Measurements from ENCODE around the gene NRXN2. TPM values are rescaled to one million over a fixed set of nuclear protein-coding genes. Genes with fewer than 3 reads are reported as not detected.

NRXN2 gene
- polyA plus RNA-seq, 1 experiment = not detected

DNA sequence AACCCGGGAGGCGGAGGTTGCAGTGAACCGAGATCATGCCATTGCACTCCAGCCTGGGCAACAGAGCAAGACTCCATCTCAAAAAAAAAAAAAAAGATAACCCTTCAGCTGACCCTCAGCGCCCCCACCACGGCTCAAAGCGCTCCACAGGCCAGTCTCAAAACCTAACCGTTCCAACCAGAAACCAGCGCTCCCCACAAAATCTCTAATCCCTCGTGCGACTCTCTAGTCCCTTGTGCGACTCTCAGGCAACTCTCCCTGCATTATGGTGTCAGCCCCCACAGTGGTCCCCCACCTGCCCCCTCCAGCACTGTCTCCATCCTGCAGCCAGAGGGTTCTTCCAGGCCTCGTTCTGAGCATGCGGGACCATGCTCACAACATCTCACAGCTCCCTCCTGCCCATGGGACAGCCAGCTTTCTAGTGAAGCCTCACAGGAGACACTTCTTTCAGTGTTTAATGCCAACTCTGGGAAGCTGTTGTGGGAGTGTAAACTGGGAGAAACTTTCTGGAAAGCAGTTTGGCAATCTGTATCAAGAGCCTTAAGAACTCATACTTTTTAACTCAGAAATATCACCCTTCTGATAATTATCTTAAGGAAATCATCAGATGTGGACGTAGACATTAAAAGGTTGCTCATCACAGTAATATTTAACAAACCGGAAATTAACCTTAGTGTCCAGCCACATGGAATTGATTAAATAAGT, 25.1 kb upstream of the NRXN2 start:
- ChIA-PET CTCF (interaction anchor here (0.6 to 1.0 kb wide), 2 partner anchors 260 to 447 kb away, joined by 4 to 6 read pairs; no protein-coding TSS in a partner anchor), POLR2A (interaction anchor here (0.7 to 1.1 kb wide), 2 partner anchors 9 to 13 kb away, joined by 3 read pairs; no protein-coding TSS in a partner anchor)
- TF ChIP-seq, protein P1, sequence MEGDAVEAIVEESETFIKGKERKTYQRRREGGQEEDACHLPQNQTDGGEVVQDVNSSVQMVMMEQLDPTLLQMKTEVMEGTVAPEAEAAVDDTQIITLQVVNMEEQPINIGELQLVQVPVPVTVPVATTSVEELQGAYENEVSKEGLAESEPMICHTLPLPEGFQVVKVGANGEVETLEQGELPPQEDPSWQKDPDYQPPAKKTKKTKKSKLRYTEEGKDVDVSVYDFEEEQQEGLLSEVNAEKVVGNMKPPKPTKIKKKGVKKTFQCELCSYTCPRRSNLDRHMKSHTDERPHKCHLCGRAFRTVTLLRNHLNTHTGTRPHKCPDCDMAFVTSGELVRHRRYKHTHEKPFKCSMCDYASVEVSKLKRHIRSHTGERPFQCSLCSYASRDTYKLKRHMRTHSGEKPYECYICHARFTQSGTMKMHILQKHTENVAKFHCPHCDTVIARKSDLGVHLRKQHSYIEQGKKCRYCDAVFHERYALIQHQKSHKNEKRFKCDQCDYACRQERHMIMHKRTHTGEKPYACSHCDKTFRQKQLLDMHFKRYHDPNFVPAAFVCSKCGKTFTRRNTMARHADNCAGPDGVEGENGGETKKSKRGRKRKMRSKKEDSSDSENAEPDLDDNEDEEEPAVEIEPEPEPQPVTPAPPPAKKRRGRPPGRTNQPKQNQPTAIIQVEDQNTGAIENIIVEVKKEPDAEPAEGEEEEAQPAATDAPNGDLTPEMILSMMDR (IDR thresholded peaks at IDR 0.05; ENCODE audit: low read depth, low read length) = no peak

DNA sequence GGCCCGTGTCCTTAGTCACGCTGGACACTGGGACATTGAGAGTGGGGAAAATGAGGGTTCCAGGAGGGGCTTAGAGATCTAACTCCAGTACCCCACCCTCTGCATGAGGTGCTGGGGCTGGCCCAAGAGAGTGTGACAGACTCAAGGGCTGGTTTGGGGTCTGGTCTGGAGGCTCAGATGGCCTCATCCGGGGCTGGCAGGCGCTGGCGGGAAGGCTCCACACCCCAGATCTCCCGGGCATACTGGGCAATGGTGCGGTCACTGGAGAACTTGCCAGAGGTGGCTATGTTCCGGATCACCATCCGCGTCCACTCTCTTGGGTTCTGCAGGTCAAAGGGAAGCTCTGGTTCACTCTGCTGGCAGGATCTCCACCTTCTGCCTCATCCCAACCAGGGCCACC, 23.5 kb upstream of the NRXN2 start:
- POLR2A ChIA-PET = no interaction called here

More for the DNA sequence above, 25.1 kb upstream of the NRXN2 start:
- DNase-seq (ENCODE audit: low read depth, low spot score) = peak; percentile 8
- H3K4me3 ChIP-seq (ENCODE audit: low read depth, low read length) = no peak overlapping the region
- H3K27ac ChIP-seq (ENCODE audit: low read depth, low read length) = peak overlapping the region; percentile 83
- H3K9me3 ChIP-seq (ENCODE audit: control insufficient read depth, insufficient read depth, low read length) = peaks cover 3% of the 10 kb centered on the region; the same call in 1 of the 2 replicates
- H3K27me3 ChIP-seq (ENCODE audit: control insufficient read depth, insufficient read depth, low read length) = peaks cover 31% of the 10 kb centered on the region

DNA sequence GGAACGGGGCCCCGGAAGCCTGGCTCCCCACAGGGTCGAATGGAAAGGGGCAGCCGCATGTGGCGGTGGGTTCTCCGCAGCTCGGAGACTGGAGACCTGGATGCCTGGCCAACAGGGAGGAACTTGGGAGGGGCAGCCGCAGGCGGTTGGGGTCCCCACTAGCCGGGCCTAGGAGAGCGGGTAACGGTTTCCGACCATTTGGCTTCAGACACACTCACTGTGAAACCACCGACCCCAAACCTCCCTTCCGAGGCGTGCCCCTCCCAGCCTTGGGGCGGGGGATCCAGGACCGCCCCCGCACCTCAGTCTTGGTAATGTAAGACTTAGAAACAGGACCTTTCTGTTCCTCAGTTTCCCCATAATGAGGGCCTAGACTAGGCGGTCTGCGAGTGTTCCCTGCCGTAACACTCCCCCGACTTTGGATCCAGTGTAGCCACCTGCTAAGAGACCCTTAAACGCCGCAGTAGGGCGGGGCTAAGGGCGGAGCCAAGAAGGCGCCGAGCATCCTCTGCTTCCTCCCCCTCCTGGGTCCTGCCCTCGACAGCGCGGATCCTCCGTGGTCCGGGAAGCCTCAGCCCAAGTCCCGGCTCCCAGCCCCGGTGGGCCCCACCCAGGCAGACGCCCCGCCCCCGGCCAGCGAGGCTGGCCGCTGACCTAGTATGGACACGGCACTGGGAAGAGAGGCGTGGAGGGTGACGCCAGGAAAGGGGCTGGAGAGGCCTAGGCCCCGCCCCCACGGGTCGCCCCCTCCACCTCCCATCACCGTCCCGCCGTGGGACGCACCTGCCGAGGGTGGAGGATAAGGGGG, 22.7 kb upstream of the NRXN2 start:
- no peak for DNase-seq (ENCODE audit: low read depth, low spot score)
- TF ChIP-seq, protein P1 (IDR thresholded peaks at IDR 0.05; ENCODE audit: low read depth, low read length) = no peak
- CTCF ChIA-PET = interaction anchor here (0.6 kb wide), 1 partner anchor 15 kb away, joined by 3 read pairs; no protein-coding TSS in a partner anchor
- H3K27ac ChIP-seq (ENCODE audit: low read depth, low read length) = no peak overlapping the region
- peaks cover 54% of the 10 kb centered on the region for H3K27me3 ChIP-seq (ENCODE audit: control insufficient read depth, insufficient read depth, low read length)
- H3K9me3 ChIP-seq (ENCODE audit: control insufficient read depth, insufficient read depth, low read length) = peaks cover 4% of the 10 kb centered on the region; the same call in 1 of the 2 replicates
- H3K4me3 ChIP-seq (ENCODE audit: low read depth, low read length) = peak overlapping the region; percentile 8
- POLR2A ChIA-PET = interaction anchor here (0.7 kb wide), 1 partner anchor 52 kb away, joined by 6 read pairs; no protein-coding TSS in a partner anchor

More for the DNA sequence above, 23.5 kb upstream of the NRXN2 start:
- TF ChIP-seq, protein P1 (IDR thresholded peaks at IDR 0.05; ENCODE audit: low read depth, low read length) = no peak
- CTCF ChIA-PET = no interaction called here
- no peak overlapping the region for H3K4me3 ChIP-seq (ENCODE audit: low read depth, low read length)
- H3K9me3 ChIP-seq (ENCODE audit: control insufficient read depth, insufficient read depth, low read length) = peaks cover 4% of the 10 kb centered on the region; the same call in 1 of the 2 replicates
- no peak overlapping the region for H3K27ac ChIP-seq (ENCODE audit: low read depth, low read length)
- H3K27me3 ChIP-seq (ENCODE audit: control insufficient read depth, insufficient read depth, low read length) = peaks cover 46% of the 10 kb centered on the region
- DNase-seq (ENCODE audit: low read depth, low spot score) = no peak

GRCh38 chr11:64745189-64745520, 22.2 kb upstream of the NRXN2 start:
- peak overlapping the region; percentile 8; the same call in 1 of the 2 replicates for H3K4me3 ChIP-seq (ENCODE audit: low read depth, low read length)
- H3K27me3 ChIP-seq (ENCODE audit: control insufficient read depth, insufficient read depth, low read length) = peaks cover 60% of the 10 kb centered on the region
- ChIA-PET POLR2A (interaction anchor here (0.7 kb wide), 1 partner anchor 51 kb away, joined by 6 read pairs; no protein-coding TSS in a partner anchor), CTCF (interaction anchor here (0.6 kb wide), 1 partner anchor 15 kb away, joined by 3 read pairs; no protein-coding TSS in a partner anchor)
- no peak overlapping the region for H3K27ac ChIP-seq (ENCODE audit: low read depth, low read length)
- H3K9me3 ChIP-seq (ENCODE audit: control insufficient read depth, insufficient read depth, low read length) = peaks cover 4% of the 10 kb centered on the region; the same call in 1 of the 2 replicates
- TF ChIP-seq, protein P1 (IDR thresholded peaks at IDR 0.05; ENCODE audit: low read depth, low read length) = no peak
- no peak for DNase-seq (ENCODE audit: low read depth, low spot score)
